HepG2 (cell line): ENCODE measurements around the gene POU2AF3. TPM values are rescaled to one million over a fixed set of nuclear protein-coding genes. Genes with fewer than 3 reads are reported as not detected.

Experiments used
- HOXA5 ChIP-seq: sonication (generic); formaldehyde crosslinking; IDR thresholded peaks from 2 replicates; pipeline ENCODE4 v1.4.0; 2020; ENCODE audit warnings: missing genetic modification reagents
- KMT2A ChIP-seq: sonication (generic); formaldehyde crosslinking; IDR thresholded peaks from 2 replicates; pipeline ENCODE4 v1.4.0; 2020; ENCODE audit warnings: missing genetic modification reagents
- NFYB ChIP-seq: sonication (generic); formaldehyde crosslinking; IDR thresholded peaks from 2 replicates; pipeline ENCODE4 v1.4.0; 2020; ENCODE audit warnings: missing genetic modification reagents
- PCBP2 ChIP-seq: fragments of 200-400 bp; formaldehyde crosslinking; optimal IDR thresholded peaks from 2 replicates; pipeline ENCODE3; 2018; ENCODE audit warnings: low read length, low read depth; ENCODE audit not compliant: poor library complexity, severe bottlenecking
- RBFOX2 ChIP-seq: fragments of 200-400 bp; formaldehyde crosslinking; IDR thresholded peaks from 2 replicates; pipeline ENCODE4 v1.6.1; 2017; ENCODE audit warnings: low read depth, mild to moderate bottlenecking, low read length
- RNF2 ChIP-seq: fragments of 450-650 bp; conservative IDR thresholded peaks from 2 replicates; pipeline ENCODE4 v1.6.1; 2016; ENCODE audit warnings: low read depth
- TGIF2 ChIP-seq: IDR thresholded peaks from 2 replicates; pipeline ENCODE4 v1.6.1; 2016; ENCODE audit warnings: control low read depth, missing compliant biosample characterization
- ZBTB21 ChIP-seq: sonication (generic); formaldehyde crosslinking; IDR thresholded peaks from 2 replicates; pipeline ENCODE4 v1.4.0; 2020; ENCODE audit warnings: missing genetic modification reagents
- ZFP82 ChIP-seq: sonication (generic); formaldehyde crosslinking; IDR thresholded peaks from 2 replicates; pipeline ENCODE4 v1.5.1; 2020; ENCODE audit warnings: mild to moderate bottlenecking, missing genetic modification reagents, borderline replicate concordance
- ZFY ChIP-seq: sonication (generic); formaldehyde crosslinking; IDR thresholded peaks from 2 replicates; pipeline ENCODE4 v1.4.0; 2020; ENCODE audit warnings: missing genetic modification reagents
- ZNF101 ChIP-seq: sonication (generic); formaldehyde crosslinking; IDR thresholded peaks from 2 replicates; pipeline ENCODE4 v1.4.0; 2020; ENCODE audit warnings: mild to moderate bottlenecking, low read depth, missing genetic modification reagents, borderline replicate concordance
- ZNF136 ChIP-seq: sonication (generic); formaldehyde crosslinking; IDR thresholded peaks from 2 replicates; pipeline ENCODE4 v1.8.1; 2022; ENCODE audit warnings: low read depth, mild to moderate bottlenecking, moderate library complexity, missing genetic modification reagents
- ZNF407 ChIP-seq: sonication (generic); formaldehyde crosslinking; IDR thresholded peaks from one replicate; pipeline ENCODE4 v1.5.1; 2020; ENCODE audit warnings: mild to moderate bottlenecking, missing genetic modification reagents; ENCODE audit errors: not compliant biosample characterization
- ZNF609 ChIP-seq: sonication (generic); formaldehyde crosslinking; IDR thresholded peaks from 2 replicates; pipeline ENCODE4 v1.4.0; 2020; ENCODE audit warnings: mild to moderate bottlenecking, missing genetic modification reagents, borderline replicate concordance
- ZNF75D ChIP-seq: sonication (generic); formaldehyde crosslinking; IDR thresholded peaks from 2 replicates; pipeline ENCODE4 v1.8.1; 2023; ENCODE audit warnings: missing genetic modification reagents, mild to moderate bottlenecking, borderline replicate concordance
- ZSCAN25 ChIP-seq: sonication (generic); formaldehyde crosslinking; IDR thresholded peaks from 2 replicates; pipeline ENCODE4 v1.8.0; 2022; ENCODE audit warnings: mild to moderate bottlenecking, missing genetic modification reagents
- polyA plus RNA-seq, 8 experiments: library from polyadenylated mRNA; depleted of rRNA in 3 of 8; stranded (reverse) in 7 of 8; unstranded in 1 of 8; fragments of >200 nt; fragmentation: Illumina TruSeq in 4 of 8; extraction: Trizol in 4 of 8; gene quantifications; 2 replicates each; pipeline versions ENCODE4 v1.2.1 to v1.2.3, GENCODE V29; 2011 to 2016; ENCODE audit warnings: low read depth in 4 of 8, missing spikeins in 1 of 8, mixed read lengths in 1 of 8; ENCODE audit not compliant: insufficient read depth in 1 of 8
- total RNA-seq, 5 experiments: library from RNA; depleted of rRNA; stranded (reverse); fragments of >200 nt; fragmentation: Illumina TruSeq; extraction: Trizol; gene quantifications; 2 replicates each; pipeline ENCODE4 v1.2.3, GENCODE V29; 2016; ENCODE audit warnings: low read depth in 1 of 5

POU2AF3 gene
- total and polyA plus RNA-seq, 2 of the 13 experiments (the other 11 are each of a cell fraction or from before 2014, with no cell fraction given), result 7.8 to 71.2 TPM

GRCh38 chr11:111299101-111300026 lies 1.0 kb downstream of the POU2AF3 start (continued):
- TF ChIP-seq ZNF609 (CRISPR knock-in tag) (no peak), RNF2 (no peak), ZNF136 (CRISPR knock-in tag) (no peak), ZBTB21 (CRISPR knock-in tag) (no peak), ZNF407 (CRISPR knock-in tag) (peak; percentile 9), TGIF2 (CRISPR knock-in tag) (peak; percentile 36; the same call in 1 of the 2 replicates), ZNF75D (0 out of 2 replicates have a peak, but pooled peaks have one; percentile 67), NFYB (no peak), ZFY (CRISPR knock-in tag) (peak; percentile 63), PCBP2 (no peak), ZFP82 (CRISPR knock-in tag) (peak; percentile 36; the same call in 1 of the 2 replicates), ZSCAN25 (CRISPR knock-in tag) (peak; percentile 98), ZNF101 (CRISPR knock-in tag) (no peak), KMT2A (CRISPR knock-in tag) (peak; percentile 58; the same call in 1 of the 2 replicates), HOXA5 (CRISPR knock-in tag) (peak; percentile 68; the same call in 1 of the 2 replicates), RBFOX2 (peak; percentile 98)
